ENCODE data around the gene TBC1D22A.

Gene TBC1D22A

GRCh38 chr22:47206666-47207218 is 444.3 kb downstream of the TBC1D22A start:
- no peak for FAIRE-seq

GRCh38 chr22:47207387-47207786 is 444.9 kb downstream of the TBC1D22A start:
- FAIRE-seq = no peak
- no peak for DNase-seq (ENCODE audit: low spot score)

More at GRCh38 chr22:47206666-47207218, 444.3 kb downstream of the TBC1D22A start:
- no peak for DNase-seq (ENCODE audit: low spot score)

GRCh38 chr22:47207846-47208554 is 445.6 kb downstream of the TBC1D22A start:
- DNase-seq (ENCODE audit: low spot score) (no peak), FAIRE-seq (no peak)

DNA sequence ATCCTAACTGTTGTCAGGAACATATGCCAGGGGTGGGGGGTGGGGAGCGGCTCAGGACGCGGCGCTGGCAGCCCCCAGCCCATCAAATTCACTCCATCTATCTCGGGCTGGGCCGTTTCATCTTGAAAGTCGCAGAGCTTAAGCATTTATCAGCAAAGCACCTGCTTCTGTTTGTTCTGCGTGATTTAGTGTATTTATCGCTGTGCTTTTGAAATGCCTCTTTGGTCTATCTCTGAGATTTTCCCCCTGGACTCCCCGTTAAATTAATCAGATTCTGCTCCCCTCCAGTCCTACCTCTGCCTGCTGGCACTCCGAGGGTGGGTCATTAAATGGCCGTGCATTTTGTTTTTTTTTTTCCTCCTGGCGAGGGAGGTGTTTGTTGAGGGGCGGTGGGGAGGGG is 446.2 kb downstream of the TBC1D22A start:
- DNase-seq (ENCODE audit: low spot score) (no peak), FAIRE-seq (no peak)

DNA sequence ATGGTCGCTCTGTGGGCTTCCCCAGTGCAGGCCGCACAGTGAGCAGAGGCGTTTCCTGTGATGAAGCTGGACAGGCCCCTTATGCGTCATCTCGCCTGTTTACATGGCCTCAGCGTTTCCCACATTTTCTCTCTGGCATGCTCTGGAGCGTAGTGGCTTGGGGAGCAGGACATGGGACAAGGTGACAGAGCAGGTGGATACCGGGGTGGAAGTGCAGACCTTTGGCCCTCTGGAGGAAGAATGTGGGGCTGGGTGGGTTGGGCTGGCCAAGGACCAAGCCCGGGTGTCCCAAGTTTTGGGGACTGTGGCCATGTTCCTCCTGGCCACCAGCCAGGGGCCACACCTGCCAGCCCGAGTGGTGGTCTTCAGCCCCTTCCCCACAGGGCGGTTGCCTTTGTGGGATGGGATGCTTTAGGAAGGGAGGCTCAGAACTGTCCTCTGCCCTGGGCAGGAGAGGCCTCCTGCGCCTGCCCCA is 446.6 kb downstream of the TBC1D22A start:
- FAIRE-seq (no peak), DNase-seq (ENCODE audit: low spot score) (no peak)

DNA sequence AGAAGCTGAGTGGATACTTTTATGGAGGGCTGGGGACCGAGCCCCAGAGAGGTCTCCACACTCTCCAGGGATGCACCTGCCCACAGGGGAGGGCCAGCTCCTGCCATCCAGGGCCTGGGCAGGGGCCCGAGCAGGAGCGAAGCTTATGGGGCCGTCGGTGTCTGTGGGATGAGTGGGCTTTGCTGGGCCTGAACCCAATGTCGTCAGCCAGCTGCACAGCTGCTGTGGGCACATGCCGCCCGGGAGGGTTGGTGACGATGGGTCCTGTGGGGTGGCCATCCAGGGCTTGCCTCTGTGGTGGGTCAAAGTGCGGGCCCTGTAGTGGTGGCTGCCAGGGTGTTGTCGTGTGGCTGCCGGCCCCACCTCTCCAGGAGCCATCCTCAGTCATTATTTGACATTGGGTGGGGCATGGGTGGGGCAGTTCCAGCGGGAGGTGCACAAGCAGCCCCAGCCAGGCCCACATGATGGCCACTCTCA is 447.1 kb downstream of the TBC1D22A start:
- FAIRE-seq (no peak), DNase-seq (ENCODE audit: low spot score) (no peak)

DNA sequence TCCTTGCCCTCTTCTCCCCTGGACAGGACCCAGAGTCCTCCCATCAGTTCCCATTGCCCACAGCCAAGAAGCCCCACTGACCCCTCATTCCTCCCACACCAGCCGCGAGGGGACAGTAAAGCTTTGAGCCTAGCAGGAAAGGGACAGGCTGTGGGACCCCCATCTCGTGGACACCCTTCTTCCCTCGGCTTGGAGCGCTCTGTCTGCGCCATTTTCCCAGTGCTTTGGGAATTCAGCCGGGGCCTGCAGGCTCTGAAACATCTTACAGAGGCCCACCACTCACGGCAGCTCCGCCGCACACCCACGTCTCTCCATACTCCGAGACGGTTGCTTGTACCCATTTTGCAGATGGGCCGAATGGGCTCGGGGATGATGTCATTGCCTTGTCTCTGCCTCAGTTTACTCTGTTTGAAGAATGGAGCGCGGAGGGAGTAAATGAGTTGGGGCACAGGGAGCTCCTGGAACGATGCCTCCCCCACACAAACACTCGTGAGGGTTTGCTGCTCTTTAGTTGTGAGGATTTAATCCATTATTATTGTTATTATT is 447.7 kb downstream of the TBC1D22A start:
- FAIRE-seq (no peak), DNase-seq (ENCODE audit: low spot score) (no peak)

GRCh38 chr22:47210686-47211085 is 448.2 kb downstream of the TBC1D22A start:
- DNase-seq (ENCODE audit: low spot score) (no peak), FAIRE-seq (no peak)

- DNase-seq (ENCODE audit: low spot score) (peak; percentile 14), FAIRE-seq (no peak)
Measured at GRCh38 chr22:47213571-47214230, 451.3 kb downstream of the TBC1D22A start.

- no peak for DNase-seq (ENCODE audit: low spot score)
- no peak for FAIRE-seq
Measured at GRCh38 chr22:47215851-47216250, 453.4 kb downstream of the TBC1D22A start.

GRCh38 chr22:47218671-47219070 is 456.2 kb downstream of the TBC1D22A start:
- DNase-seq (ENCODE audit: low spot score) (no peak), FAIRE-seq (no peak)

DNA sequence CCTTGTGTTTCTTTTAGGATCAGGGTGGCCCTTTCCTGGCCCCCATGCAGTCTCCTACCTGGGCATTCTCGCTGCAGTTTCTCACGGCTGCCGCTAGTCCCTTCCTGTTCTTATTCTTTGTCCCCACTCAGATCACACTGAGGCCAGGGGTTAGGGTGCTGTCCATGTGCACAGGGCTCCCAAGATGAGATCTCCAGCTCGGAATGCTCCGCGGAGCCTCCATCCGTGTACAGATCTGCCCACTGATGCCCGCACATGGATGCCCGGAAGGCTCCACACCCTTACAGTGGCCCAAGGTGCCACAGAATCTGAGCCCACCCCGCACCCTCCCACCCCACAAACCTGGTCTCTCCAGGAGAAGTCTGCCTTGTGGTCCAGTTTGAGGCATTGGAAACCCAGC is 457.3 kb downstream of the TBC1D22A start:
- DNase-seq (ENCODE audit: low spot score) (no peak), FAIRE-seq (no peak)

- DNase-seq (ENCODE audit: low spot score) = no peak
- FAIRE-seq = no peak
Measured at GRCh38 chr22:47220752-47221151, 458.3 kb downstream of the TBC1D22A start.

DNA sequence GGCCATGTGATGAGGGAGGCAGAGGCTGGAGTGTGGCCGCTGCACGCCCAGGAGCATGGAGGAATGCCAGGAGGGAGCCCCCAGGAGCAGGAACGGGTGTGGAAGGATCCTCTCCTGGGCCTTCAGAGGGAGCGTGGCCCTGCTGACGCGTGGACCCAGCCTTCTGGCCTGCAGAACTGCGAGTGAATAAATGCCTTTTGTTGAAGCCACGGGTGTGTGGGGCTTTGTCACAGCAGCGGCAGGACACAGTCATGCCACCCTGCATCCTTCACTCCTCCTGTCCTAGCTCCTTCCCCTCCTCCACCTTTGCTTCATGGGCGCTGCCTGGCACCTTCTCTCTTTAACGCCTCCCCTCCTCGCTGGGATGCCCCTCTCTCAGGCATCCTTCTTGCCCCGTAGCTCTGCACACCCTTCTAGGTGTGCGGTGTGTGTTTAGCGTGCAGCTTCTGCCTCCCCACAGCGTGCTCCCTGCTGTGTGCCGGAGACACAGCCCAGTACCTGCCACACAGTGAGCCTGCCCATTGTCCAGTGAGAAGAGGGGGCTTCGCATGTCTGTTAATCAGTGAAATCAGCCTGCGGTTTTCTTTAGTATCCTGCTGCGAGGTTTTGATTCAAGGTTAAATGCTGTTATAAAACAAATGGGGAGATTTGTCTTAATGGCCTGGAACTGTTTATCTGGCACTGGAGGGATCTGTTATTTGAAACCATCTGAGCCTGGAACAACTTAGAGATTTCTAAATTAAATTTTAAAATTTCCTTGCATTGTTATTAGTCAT is 459.6 kb downstream of the TBC1D22A start:
- FAIRE-seq (no peak), DNase-seq (ENCODE audit: low spot score) (no peak)
